Measurements from ENCODE around the gene NASP. TPM values are rescaled to one million over a fixed set of nuclear protein-coding genes. Genes with fewer than 3 reads are reported as not detected.

The NASP gene
- total and polyA plus RNA-seq, 2 experiments from 2014 or later, result 68.6 to 82.6 TPM

DNA sequence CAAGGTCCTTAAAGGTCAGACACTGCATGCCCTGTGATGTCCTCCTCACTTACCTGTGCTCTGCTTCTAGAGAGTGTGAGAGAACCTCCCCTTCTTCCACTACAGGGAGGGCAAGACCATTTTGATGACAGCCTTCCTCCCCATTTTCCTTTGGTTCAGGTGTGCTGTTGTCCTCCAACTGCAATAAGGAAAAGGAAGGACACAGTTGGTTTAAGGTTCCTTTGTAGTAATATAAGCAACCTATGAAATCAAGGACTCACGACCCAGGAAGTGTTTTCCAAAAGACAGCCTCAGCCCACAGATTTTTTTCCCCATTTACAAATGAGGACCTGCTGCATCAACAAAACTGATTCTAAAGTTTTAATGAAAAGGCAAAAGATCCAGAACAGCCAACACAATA lies 46.6 kb downstream of the NASP start:
- DNase-seq (ENCODE audit: low spot score), result no peak
- no peaks in the 10 kb centered on the region for H3K4me1 ChIP-seq (ENCODE audit: insufficient read depth)
- H2AFZ ChIP-seq, result no peak overlapping the region
- WGBS (ENCODE audit: low lambda C conversion rate, missing lambda C conversion rate), result 96% methylated on average over 1 of the region's 1 CpG
- H3K9me3 ChIP-seq (ENCODE audit: low read depth), result no peaks in the 10 kb centered on the region
- H4K20me1 ChIP-seq (ENCODE audit: insufficient read depth, poor library complexity, severe bottlenecking), result no peaks in the 10 kb centered on the region
- H3K4me2 ChIP-seq, result no peak overlapping the region
- no peaks in the 10 kb centered on the region for H3K27me3 ChIP-seq
- H3K4me3 ChIP-seq, result no peak overlapping the region
- TF ChIP-seq EZH2 (IDR thresholded peaks at IDR 0.05; ENCODE audit: borderline replicate concordance) (no peak), EZH2phosphoT487 (IDR thresholded peaks at IDR 0.05; ENCODE audit: low read depth, severe bottlenecking, unreplicated experiment) (no peak)
- TF ChIP-seq, protein P1, sequence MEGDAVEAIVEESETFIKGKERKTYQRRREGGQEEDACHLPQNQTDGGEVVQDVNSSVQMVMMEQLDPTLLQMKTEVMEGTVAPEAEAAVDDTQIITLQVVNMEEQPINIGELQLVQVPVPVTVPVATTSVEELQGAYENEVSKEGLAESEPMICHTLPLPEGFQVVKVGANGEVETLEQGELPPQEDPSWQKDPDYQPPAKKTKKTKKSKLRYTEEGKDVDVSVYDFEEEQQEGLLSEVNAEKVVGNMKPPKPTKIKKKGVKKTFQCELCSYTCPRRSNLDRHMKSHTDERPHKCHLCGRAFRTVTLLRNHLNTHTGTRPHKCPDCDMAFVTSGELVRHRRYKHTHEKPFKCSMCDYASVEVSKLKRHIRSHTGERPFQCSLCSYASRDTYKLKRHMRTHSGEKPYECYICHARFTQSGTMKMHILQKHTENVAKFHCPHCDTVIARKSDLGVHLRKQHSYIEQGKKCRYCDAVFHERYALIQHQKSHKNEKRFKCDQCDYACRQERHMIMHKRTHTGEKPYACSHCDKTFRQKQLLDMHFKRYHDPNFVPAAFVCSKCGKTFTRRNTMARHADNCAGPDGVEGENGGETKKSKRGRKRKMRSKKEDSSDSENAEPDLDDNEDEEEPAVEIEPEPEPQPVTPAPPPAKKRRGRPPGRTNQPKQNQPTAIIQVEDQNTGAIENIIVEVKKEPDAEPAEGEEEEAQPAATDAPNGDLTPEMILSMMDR (IDR thresholded peaks at IDR 0.05; ENCODE audit: poor library complexity), result no peak
- H3K9me2 ChIP-seq (replicated peaks; ENCODE audit: insufficient read depth), result no peaks in the 10 kb centered on the region
- peaks cover 3% of the 10 kb centered on the region for H3K36me3 ChIP-seq (replicated peaks; ENCODE audit: insufficient read depth, low read depth)
- peaks cover 4% of the 10 kb centered on the region for H3K79me2 ChIP-seq
- H3K27ac ChIP-seq, result no peak overlapping the region

DNA sequence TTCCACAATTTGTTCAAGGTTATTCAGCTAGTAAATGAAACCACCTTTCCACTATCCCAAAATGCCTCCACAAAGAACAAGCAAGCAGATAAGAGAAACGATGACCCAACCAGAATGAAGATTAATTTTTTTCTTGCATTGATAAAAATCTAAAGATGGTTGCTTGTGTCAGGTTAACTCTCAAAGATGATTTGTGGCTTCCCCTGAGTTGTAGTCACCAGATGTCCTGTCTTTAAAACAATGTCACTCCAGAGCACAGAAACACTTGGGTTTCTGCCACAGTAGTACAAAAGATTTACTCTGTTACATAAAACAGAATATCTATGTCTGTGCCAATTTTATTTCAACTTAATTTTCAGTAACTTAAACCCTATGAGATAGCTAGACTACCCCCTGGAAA lies 51.4 kb downstream of the NASP start:
- no peaks in the 10 kb centered on the region for H3K9me3 ChIP-seq (ENCODE audit: low read depth)
- H3K4me3 ChIP-seq, result no peak overlapping the region
- H3K36me3 ChIP-seq (replicated peaks; ENCODE audit: insufficient read depth, low read depth), result peaks cover 3% of the 10 kb centered on the region
- no peaks in the 10 kb centered on the region for H3K4me1 ChIP-seq (ENCODE audit: insufficient read depth)
- no peak overlapping the region for H3K4me2 ChIP-seq
- H3K79me2 ChIP-seq, result peaks cover 12% of the 10 kb centered on the region
- TF ChIP-seq, protein P1 (IDR thresholded peaks at IDR 0.05; ENCODE audit: poor library complexity), result no peak
- no peak for TF ChIP-seq EZH2phosphoT487 (IDR thresholded peaks at IDR 0.05; ENCODE audit: low read depth, severe bottlenecking, unreplicated experiment)
- no peak for TF ChIP-seq EZH2 (IDR thresholded peaks at IDR 0.05; ENCODE audit: borderline replicate concordance)
- WGBS (ENCODE audit: low lambda C conversion rate, missing lambda C conversion rate), result 75% methylated on average over 1 of the region's 1 CpG
- H3K27me3 ChIP-seq, result no peaks in the 10 kb centered on the region
- H2AFZ ChIP-seq, result no peak overlapping the region
- no peaks in the 10 kb centered on the region for H3K9me2 ChIP-seq (replicated peaks; ENCODE audit: insufficient read depth)
- H4K20me1 ChIP-seq (ENCODE audit: insufficient read depth, poor library complexity, severe bottlenecking), result no peaks in the 10 kb centered on the region
- H3K27ac ChIP-seq, result no peak overlapping the region
- no peak for DNase-seq (ENCODE audit: low spot score)

DNA sequence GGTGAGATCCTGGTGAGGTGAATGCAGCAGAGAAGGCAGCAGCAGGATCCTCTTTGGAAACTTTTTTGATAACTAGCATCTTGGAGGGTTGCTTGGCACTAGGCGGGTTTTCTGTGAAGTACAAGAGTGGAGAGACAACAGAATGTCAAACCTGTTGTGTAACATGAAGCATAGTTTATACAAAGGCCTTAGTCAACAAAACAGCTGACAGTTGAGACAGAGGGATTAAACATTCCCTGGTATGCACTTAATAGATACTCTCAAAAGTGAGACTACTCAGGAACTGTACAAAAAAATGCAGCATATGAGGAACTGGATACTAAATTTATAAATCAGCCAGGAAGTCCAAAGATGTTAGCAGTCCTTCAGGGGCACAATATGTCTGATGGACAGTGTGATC lies 56.5 kb downstream of the NASP start:
- H3K9me3 ChIP-seq (ENCODE audit: low read depth), result no peaks in the 10 kb centered on the region
- no peaks in the 10 kb centered on the region for H3K9me2 ChIP-seq (replicated peaks; ENCODE audit: insufficient read depth)
- H4K20me1 ChIP-seq (ENCODE audit: insufficient read depth, poor library complexity, severe bottlenecking), result no peaks in the 10 kb centered on the region
- H3K27ac ChIP-seq, result no peak overlapping the region
- H3K79me2 ChIP-seq, result peaks cover 17% of the 10 kb centered on the region
- H3K4me3 ChIP-seq, result no peak overlapping the region
- H3K4me2 ChIP-seq, result no peak overlapping the region
- no peak for DNase-seq (ENCODE audit: low spot score)
- H3K36me3 ChIP-seq (replicated peaks; ENCODE audit: insufficient read depth, low read depth), result peaks cover 3% of the 10 kb centered on the region
- no peaks in the 10 kb centered on the region for H3K27me3 ChIP-seq
- H2AFZ ChIP-seq, result no peak overlapping the region
- peaks cover 10% of the 10 kb centered on the region for H3K4me1 ChIP-seq (ENCODE audit: insufficient read depth)
- 100% methylated on average over 1 of the region's 1 CpG for WGBS (ENCODE audit: low lambda C conversion rate, missing lambda C conversion rate)
- TF ChIP-seq EZH2 (IDR thresholded peaks at IDR 0.05; ENCODE audit: borderline replicate concordance), result no peak
- TF ChIP-seq, protein P1 (IDR thresholded peaks at IDR 0.05; ENCODE audit: poor library complexity), result no peak
- no peak for TF ChIP-seq EZH2phosphoT487 (IDR thresholded peaks at IDR 0.05; ENCODE audit: low read depth, severe bottlenecking, unreplicated experiment)

DNA sequence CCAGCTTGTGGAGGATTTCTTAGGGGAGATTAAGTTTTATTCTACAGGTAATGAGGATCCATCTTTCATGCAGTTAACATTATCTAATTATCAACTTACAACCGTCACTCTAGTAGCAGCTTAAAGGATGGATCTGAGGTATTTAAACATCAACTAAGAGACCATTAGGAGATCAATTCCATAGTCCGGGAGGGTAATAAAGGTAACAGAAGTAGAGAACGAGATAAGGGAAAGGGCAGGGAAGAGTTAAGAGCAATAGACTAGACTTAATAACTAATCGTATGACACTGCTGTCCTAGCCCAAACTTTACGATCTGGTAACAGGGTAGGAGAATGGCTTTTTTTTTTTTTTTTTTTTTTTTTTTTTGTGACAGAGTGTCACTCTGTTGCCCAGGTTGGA lies 59.5 kb downstream of the NASP start:
- peaks cover 39% of the 10 kb centered on the region for H3K79me2 ChIP-seq
- H2AFZ ChIP-seq, result no peak overlapping the region
- no peak overlapping the region for H3K4me3 ChIP-seq
- no peaks in the 10 kb centered on the region for H3K36me3 ChIP-seq (replicated peaks; ENCODE audit: insufficient read depth, low read depth)
- H3K27ac ChIP-seq, result peak overlapping the region; percentile 83
- 39% methylated on average over 5 of the region's 5 CpGs for WGBS (ENCODE audit: low lambda C conversion rate, missing lambda C conversion rate)
- H4K20me1 ChIP-seq (ENCODE audit: insufficient read depth, poor library complexity, severe bottlenecking), result no peaks in the 10 kb centered on the region
- no peak for DNase-seq (ENCODE audit: low spot score)
- TF ChIP-seq EZH2 (IDR thresholded peaks at IDR 0.05; ENCODE audit: borderline replicate concordance) (no peak), EZH2phosphoT487 (IDR thresholded peaks at IDR 0.05; ENCODE audit: low read depth, severe bottlenecking, unreplicated experiment) (no peak)
- TF ChIP-seq, protein P1 (IDR thresholded peaks at IDR 0.05; ENCODE audit: poor library complexity), result no peak
- peaks cover 10% of the 10 kb centered on the region for H3K4me1 ChIP-seq (ENCODE audit: insufficient read depth)
- H3K9me3 ChIP-seq (ENCODE audit: low read depth), result no peaks in the 10 kb centered on the region
- no peaks in the 10 kb centered on the region for H3K27me3 ChIP-seq
- H3K4me2 ChIP-seq, result peak overlapping the region; percentile 40
- no peaks in the 10 kb centered on the region for H3K9me2 ChIP-seq (replicated peaks; ENCODE audit: insufficient read depth)

Measured in hepatocyte (in vitro differentiated cells).